ENCODE measurements around the gene SLC24A4. TPM values are rescaled to one million over a fixed set of nuclear protein-coding genes. Genes with fewer than 3 reads are reported as not detected.

Gene SLC24A4, protein sequence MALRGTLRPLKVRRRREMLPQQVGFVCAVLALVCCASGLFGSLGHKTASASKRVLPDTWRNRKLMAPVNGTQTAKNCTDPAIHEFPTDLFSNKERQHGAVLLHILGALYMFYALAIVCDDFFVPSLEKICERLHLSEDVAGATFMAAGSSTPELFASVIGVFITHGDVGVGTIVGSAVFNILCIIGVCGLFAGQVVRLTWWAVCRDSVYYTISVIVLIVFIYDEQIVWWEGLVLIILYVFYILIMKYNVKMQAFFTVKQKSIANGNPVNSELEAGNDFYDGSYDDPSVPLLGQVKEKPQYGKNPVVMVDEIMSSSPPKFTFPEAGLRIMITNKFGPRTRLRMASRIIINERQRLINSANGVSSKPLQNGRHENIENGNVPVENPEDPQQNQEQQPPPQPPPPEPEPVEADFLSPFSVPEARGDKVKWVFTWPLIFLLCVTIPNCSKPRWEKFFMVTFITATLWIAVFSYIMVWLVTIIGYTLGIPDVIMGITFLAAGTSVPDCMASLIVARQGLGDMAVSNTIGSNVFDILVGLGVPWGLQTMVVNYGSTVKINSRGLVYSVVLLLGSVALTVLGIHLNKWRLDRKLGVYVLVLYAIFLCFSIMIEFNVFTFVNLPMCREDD
- total RNA-seq (2014; rRNA removed; shearing (Covaris generic)), result 0.02 TPM in 1 of 2 replicates, not detected in the other

DNA sequence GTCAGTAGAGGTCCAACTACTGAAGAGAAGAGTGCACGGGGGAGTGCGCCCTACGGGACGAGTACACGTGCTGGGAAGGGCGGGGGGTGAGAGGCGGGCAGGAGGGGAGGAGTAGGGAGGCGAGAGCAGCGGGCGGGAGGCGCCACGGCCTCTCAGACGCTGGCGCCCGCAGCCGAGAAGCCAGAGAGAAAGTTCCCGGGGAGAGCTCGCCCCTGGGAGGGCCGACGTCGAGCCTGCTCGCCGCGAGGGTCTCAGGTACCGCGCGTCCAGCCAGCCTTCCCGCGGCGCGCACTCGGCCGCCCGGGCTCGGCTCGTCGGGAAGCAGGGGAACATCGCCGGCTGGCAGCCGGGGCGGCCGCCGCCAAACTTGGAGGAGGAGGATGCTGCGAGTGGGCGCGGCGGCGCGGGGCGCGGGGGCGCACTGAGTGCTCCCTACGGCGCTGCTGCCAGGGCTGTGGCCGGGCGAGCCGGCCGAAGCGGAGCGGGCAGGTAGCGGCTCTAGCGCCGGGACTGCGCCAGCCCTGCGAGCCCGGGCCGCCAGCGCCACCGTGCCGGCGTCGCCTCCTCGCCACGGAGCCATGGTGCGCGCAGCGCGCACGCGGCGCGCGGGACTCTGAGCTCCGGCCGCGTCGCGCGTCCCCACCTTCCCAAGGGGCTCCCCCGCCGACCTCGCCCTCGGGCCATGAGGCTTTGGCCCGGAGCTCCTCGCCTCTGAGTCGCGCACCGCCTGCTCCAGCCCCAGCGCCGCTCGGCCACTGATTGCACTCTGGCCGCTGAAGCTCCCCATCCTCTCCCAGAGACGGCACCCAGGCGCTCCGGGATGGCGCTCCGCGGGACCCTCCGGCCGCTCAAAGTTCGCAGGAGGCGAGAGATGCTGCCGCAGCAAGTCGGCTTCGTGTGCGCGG, at the start of gene SLC24A4:
TSS of gene SLC24A4 (plus strand) at position 155 of the 905 bp plus-strand sequence. CDS start at position 821, 666 bp downstream.
- Histone ChIP-seq H3K27ac (no peak within 1 kb of the TSS), H3K9me3 (replicated peaks) (no peaks in the 10 kb centered on the region), H3K27me3 (no peaks in the 10 kb centered on the region), H3K36me3 (no peaks in the 10 kb centered on the region), H3K4me3 (no peak within 1 kb of the TSS), H3K4me1 (no peaks in the 10 kb centered on the region)
- no peak for DNase-seq

DNA sequence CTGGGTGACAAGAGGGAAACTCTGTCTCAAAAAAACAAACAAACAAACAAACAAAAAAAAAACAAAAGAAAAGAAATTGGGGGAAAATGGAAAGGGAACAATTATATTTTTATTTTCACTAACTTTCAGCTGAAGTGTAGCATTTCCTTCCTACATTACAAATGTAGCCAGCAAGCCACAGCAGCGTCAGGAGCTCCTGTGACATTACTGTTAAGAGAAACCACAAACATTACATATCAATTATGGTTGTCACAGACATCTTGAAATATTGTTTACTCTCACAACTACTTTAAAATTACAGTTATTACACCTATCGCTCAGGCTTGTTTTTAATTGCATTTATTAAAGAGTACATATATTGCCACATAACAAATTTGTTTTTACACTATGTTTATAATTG, 49.8 kb upstream of the SLC24A4 start:
- DNase-seq, result no peak
- H3K27me3 ChIP-seq, result 0 out of 2 replicates have a peak, but pooled peaks cover 4% of the 10 kb centered on the region
- H3K9me3 ChIP-seq (replicated peaks), result no peaks in the 10 kb centered on the region
- H3K4me3 ChIP-seq, result no peak overlapping the region
- H3K36me3 ChIP-seq, result no peaks in the 10 kb centered on the region
- H3K27ac ChIP-seq, result no peak overlapping the region
- no peaks in the 10 kb centered on the region for H3K4me1 ChIP-seq

DNA sequence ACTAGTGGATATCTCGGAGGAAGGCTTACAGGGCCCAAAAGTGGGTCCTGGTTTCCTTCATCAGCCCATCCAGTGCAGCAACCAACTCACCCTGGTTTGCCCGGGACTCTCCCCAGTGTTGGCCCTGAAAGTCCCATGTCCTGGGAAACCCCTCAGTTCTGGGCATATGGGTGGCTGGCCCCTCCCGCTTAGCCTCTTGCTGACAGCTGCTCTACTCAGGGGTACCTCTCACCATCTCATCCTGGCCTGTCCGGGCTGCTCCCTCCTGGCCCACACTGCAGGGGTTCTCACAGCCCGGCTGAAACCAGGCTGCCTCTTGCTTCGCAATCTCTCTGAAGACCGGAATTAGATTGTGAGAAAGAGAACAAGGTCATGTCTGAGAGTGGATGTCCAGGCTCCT, 48.9 kb upstream of the SLC24A4 start:
- H3K36me3 ChIP-seq, result no peaks in the 10 kb centered on the region
- DNase-seq, result no peak
- H3K27me3 ChIP-seq, result 0 out of 2 replicates have a peak, but pooled peaks cover 4% of the 10 kb centered on the region
- no peak overlapping the region for H3K4me3 ChIP-seq
- H3K9me3 ChIP-seq (replicated peaks), result no peaks in the 10 kb centered on the region
- no peak overlapping the region for H3K27ac ChIP-seq
- no peaks in the 10 kb centered on the region for H3K4me1 ChIP-seq

DNA sequence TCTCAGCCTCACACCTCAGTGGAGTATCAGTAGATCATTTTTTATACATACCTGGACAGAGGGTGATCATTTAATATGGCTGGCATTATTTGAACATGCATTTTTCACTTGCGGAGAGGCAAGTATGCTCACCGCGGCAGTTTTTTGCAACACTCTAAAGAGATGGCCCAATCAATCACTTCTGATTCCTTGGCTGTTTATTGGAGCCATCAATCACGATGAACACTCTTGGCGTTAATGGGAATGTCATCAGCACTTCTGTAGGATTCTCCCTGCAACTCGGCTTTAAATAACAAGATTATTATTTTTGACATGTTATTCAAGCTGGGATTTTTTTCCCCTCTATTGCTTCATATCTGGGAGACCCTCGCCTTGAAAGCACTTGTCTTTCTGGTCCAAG, 46.9 kb upstream of the SLC24A4 start:
- Histone ChIP-seq H3K36me3 (no peaks in the 10 kb centered on the region), H3K9me3 (replicated peaks) (no peaks in the 10 kb centered on the region), H3K27ac (no peak overlapping the region), H3K4me1 (no peaks in the 10 kb centered on the region), H3K27me3 (0 out of 2 replicates have a peak, but pooled peaks cover 4% of the 10 kb centered on the region), H3K4me3 (no peak overlapping the region)
- DNase-seq, result no peak

DNA sequence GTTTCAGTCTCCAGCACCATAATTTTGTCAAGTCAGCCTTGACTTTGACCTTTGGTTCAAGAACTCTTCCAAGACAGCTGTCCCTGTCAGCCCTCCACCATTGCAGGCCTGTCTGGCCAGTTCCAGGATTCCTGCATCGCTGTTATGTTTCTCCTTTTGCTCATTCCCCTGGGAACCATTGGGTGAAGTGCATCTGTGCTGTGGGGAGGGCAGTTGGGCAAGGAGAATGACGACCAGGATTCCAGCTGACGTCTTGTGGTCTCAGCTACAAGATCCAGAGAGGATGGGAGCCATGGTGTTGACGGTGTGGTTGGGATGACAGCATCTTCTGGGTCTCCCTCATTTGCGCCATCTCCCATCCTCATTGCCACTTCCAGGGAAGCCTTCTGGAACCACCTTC, 45.9 kb upstream of the SLC24A4 start:
- H3K27ac ChIP-seq, result no peak overlapping the region
- H3K36me3 ChIP-seq, result no peaks in the 10 kb centered on the region
- H3K27me3 ChIP-seq, result 0 out of 2 replicates have a peak, but pooled peaks cover 4% of the 10 kb centered on the region
- peak; percentile 5 to 12 for DNase-seq
- H3K4me3 ChIP-seq, result no peak overlapping the region
- H3K9me3 ChIP-seq (replicated peaks), result no peaks in the 10 kb centered on the region
- no peaks in the 10 kb centered on the region for H3K4me1 ChIP-seq

DNA sequence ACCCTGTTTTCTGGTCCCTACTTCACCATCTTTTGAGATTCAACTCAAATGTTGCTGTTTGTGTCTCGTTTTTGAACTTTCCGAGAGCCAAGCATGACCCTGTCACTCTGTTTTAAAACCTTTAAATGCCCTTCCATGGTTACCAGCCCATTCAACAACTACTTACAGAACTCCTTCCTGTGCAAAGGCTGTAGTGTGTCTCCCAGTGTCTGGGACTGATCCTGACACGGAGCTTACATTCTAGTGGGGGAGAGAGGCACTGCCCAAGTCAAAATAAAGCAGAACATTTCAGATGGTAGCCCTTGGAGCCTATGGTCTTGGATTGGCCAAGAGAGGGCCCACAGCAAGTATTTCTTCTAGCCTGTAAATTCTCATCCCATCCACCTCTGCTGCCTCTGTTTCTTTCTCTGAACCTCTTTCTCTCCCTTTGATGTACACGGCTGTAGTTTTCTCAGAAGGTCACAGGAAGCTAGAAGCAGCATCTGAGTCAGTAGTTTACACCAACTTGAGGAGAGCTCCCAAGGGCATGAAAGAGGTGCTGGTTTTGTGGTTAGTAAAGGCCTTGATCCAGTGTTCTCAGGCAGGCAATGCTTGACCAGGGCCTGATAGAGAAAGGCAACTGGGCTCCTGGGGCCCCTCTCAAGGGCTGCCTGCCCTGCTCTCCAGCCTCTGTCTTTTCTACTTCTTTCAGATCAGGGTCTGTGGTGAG, 42.3 kb upstream of the SLC24A4 start:
- Histone ChIP-seq H3K27ac (no peak overlapping the region), H3K36me3 (no peaks in the 10 kb centered on the region), H3K4me3 (no peak overlapping the region), H3K4me1 (no peaks in the 10 kb centered on the region), H3K9me3 (replicated peaks) (no peaks in the 10 kb centered on the region), H3K27me3 (no peaks in the 10 kb centered on the region)
- DNase-seq, result no peak

DNA sequence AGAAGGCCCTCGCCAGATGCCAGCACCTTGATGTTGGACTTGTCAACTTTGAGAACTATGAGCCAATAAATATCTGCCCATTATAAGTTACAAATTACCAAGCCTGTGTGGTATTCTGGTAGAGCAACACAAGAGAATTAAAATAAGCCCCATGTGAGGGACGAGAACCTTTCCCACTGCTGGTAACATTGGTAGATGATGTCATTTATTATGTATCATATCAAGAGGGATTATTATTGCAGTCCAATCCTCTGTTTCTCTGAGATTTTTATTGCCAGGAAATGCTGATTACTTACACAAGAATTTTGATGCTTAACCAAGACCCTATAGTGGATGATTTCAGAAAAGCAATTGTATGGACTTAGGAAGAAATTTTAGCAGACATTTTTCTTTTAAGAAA, 40.3 kb upstream of the SLC24A4 start:
- Histone ChIP-seq H3K4me1 (no peaks in the 10 kb centered on the region), H3K27ac (no peak overlapping the region), H3K27me3 (no peaks in the 10 kb centered on the region), H3K4me3 (no peak overlapping the region), H3K9me3 (replicated peaks) (no peaks in the 10 kb centered on the region), H3K36me3 (no peaks in the 10 kb centered on the region)
- DNase-seq, result no peak

DNA sequence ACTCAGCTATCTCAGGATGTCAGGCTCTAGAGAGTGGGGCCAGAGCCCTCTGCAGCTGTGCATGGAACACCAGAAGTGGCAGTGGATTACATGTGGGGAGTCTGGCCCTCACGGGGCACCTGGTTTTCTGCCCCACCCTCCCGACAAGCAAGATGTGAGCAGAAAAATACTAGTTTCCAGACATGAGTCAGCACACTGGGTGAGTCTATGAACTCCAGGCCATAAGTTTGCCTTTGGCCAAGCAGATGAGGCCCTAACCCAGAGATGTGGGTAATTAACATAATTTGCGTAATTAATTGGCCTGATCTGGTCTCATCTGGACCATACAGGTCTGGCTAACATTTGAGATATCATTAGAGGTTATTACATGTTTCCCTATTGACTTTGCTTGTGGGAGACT, 37.7 kb upstream of the SLC24A4 start:
- Histone ChIP-seq H3K27me3 (no peaks in the 10 kb centered on the region), H3K36me3 (no peaks in the 10 kb centered on the region), H3K4me3 (no peak overlapping the region), H3K4me1 (no peaks in the 10 kb centered on the region), H3K27ac (no peak overlapping the region), H3K9me3 (replicated peaks) (no peaks in the 10 kb centered on the region)
- DNase-seq, result no peak

DNA sequence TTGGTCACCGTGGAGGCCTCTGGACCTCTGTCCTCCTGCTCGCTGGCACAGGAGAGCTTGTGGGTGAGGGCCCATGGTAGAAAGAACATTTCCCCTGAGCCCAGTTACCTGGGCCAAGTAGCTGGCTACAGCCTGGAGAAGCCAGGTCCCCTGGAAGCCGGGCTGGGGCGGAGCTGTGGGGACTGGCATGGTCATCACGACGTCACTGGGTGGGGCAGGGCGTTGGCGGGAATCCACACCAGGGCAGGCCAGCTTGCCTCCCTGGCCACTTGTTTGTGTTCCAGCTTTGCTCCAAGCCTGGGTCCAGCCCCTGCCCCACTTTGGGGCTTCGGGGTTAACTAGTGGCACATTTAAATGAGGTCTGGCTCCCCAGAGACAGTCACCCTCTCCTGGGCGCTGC, 35.0 kb upstream of the SLC24A4 start:
- H3K9me3 ChIP-seq (replicated peaks), result no peaks in the 10 kb centered on the region
- H3K4me1 ChIP-seq, result no peaks in the 10 kb centered on the region
- no peak overlapping the region for H3K27ac ChIP-seq
- H3K36me3 ChIP-seq, result no peaks in the 10 kb centered on the region
- H3K27me3 ChIP-seq, result no peaks in the 10 kb centered on the region
- no peak overlapping the region for H3K4me3 ChIP-seq
- no peak for DNase-seq

DNA sequence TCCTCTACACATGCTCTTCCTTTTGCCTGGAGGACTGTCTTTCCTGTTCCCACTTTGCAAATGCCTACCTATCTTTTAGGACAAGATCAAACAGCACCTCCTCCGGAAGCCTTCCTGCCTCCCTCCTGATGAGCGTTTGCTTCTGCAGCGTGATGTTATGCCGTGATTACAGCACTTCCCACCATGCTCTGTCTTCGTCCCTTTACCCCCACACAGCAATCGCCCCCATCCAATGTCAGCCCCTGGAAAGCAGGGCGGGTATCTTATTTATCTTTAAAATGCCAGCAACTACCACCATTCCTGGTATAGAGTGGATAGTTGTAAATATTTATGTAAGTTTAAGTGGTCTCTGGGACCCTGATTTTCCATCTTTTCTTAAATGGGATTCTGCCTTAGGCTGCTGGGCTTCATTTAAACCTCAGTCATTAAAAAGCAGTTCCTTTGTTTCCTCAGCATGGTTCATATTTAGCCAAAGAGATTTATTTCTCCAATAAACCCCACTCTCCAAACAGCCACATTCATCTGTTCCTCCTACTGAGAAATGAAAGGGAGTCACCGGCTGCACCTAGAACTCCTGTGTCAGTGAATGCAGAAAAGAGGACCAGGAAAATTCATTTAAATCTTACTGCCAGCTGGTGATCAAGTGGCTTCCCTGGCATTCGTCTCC, 33.8 kb upstream of the SLC24A4 start:
- no peaks in the 10 kb centered on the region for H3K27me3 ChIP-seq
- H3K27ac ChIP-seq, result no peak overlapping the region

DNA sequence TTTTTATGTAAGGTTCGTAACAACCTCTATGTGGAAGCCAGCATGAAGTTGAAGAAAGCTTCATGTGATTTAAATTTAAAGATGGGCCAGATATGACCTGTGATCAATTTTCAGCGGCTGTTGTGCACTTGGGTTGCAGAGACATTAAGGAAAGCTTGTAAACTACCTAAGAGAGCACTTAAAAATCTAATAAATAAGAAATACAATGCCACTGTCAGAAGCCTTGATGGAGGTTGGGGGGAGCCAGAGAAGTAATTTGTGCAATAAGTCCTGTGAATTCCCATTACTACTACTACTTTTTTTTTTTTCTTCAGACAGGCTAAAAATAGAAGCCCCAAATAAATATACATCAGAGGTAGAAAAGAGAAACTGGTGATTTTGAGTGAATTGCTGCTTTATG, 30.3 kb upstream of the SLC24A4 start:
- no peaks in the 10 kb centered on the region for H3K9me3 ChIP-seq (replicated peaks)
- no peaks in the 10 kb centered on the region; the same call in 1 of the 2 replicates for H3K27me3 ChIP-seq
- H3K36me3 ChIP-seq, result no peaks in the 10 kb centered on the region
- DNase-seq, result no peak
- H3K27ac ChIP-seq, result no peak overlapping the region
- no peaks in the 10 kb centered on the region for H3K4me1 ChIP-seq
- no peak overlapping the region for H3K4me3 ChIP-seq

More for the DNA sequence above, 33.8 kb upstream of the SLC24A4 start:
- Histone ChIP-seq H3K4me3 (no peak overlapping the region), H3K4me1 (no peaks in the 10 kb centered on the region), H3K36me3 (no peaks in the 10 kb centered on the region), H3K9me3 (replicated peaks) (no peaks in the 10 kb centered on the region)
- DNase-seq, result no peak

DNA sequence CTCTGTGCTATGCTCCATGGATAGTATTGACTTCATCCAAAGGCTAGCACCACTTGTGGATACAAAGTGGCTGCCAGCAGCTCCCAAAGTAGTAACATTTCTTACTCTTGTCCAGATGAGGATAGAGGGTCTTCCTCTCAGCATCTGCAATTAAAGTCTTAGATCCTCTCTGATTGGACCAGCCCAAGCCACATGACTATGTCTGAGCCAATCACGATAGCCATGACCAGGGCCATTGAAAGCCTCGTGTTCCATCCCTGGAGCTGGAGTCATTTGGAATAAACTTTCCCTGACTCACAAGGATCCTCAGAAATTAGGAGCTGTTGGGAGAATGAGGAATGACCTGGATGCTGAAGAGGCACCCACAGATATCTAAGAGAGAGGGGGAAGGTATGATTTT, 28.5 kb upstream of the SLC24A4 start:
- DNase-seq, result no peak
- no peaks in the 10 kb centered on the region for H3K4me1 ChIP-seq
- no peaks in the 10 kb centered on the region for H3K36me3 ChIP-seq
- H3K4me3 ChIP-seq, result no peak overlapping the region
- H3K9me3 ChIP-seq (replicated peaks), result no peaks in the 10 kb centered on the region
- H3K27me3 ChIP-seq, result no peaks in the 10 kb centered on the region; the same call in 1 of the 2 replicates
- H3K27ac ChIP-seq, result no peak overlapping the region

DNA sequence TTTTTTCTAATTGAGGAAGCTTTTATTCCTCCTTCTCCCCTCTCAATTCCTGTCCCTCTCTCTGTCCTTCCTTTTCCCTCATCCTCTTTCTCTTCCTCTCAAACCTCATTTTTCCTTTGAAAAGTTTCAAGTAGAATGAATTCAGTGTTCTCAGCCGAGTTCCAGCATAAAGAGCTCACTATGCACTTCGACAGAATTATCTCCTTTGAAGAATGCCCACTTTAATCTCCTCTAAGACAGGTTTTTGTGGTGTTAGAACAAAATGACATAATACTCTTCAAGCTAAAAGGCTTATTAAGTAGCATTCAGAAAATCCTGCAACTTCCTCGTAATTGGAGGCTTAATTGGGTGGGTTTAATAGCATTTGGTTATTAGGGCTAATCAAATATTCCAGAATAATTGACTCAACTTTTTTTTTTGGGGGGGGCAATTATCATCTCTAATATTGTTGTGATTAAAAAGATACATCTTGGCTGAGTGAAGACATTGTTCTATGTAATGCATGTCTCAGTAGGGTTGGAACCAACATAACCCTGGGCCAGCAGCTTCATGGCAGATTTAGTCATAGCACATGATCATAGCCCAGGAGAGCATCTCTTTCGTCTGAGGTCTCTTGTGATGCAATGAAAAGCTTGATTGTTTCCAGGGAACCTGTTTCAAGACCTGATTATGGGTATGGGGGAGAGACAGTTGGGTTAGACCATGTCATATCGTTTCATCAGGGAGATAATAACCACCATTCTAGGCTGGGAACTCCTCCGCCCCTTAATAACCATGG, 25.0 kb upstream of the SLC24A4 start:
- no peaks in the 10 kb centered on the region for H3K9me3 ChIP-seq (replicated peaks)
- no peaks in the 10 kb centered on the region for H3K36me3 ChIP-seq
- H3K27me3 ChIP-seq, result no peaks in the 10 kb centered on the region; the same call in none of the 2 replicates
- H3K4me1 ChIP-seq, result no peaks in the 10 kb centered on the region
- H3K27ac ChIP-seq, result no peak overlapping the region
- DNase-seq, result no peak
- H3K4me3 ChIP-seq, result no peak overlapping the region
